Bone marrow (tissue), 2 donors: ENCODE results near the gene ADRA2C.

Experiments
- DNase-seq, 2 donors: peaks; one replicate each; lab custom pipeline; 2025; lab: John Stamatoyannopoulos, UW

ADRA2C gene

DNA sequence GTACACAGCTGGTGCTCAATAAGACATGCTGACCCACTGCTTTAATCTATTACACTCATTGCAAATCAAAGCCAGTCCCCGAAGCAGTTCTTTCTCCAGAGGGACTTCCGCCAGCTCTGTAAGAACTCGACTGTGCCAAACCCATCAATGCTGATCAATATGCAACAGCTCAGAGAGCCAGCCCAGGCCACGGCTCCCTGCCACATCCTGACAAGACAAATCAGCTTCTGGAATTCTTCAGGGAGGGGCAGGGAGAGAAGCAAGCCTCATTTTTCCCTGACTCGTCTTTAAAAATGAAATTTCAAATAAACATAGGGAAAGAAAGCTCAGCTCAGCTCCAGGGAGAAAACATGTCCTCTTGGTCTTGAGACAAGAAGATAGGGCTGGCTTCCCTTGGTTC is 5.3 kb upstream of the ADRA2C start:
- no peak for DNase-seq

DNA sequence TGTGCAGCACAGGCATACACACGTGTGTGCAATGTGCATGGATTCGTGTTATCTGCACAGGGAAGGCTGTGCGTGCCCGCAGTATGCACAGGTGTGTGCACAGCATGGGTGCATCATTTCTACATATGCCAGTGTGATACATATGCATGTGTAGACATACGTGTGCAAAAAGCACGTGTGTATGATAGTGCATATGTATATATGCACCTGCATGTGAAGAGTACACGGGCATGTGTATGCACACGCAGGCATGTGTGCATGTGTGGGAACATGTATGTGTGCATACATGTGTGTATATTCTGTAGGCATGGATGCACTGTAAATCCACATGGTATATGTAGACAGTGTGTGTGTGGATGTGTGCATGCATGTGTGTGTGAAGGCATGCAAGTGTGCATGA is 3.9 kb upstream of the ADRA2C start:
- DNase-seq = no peak

DNA sequence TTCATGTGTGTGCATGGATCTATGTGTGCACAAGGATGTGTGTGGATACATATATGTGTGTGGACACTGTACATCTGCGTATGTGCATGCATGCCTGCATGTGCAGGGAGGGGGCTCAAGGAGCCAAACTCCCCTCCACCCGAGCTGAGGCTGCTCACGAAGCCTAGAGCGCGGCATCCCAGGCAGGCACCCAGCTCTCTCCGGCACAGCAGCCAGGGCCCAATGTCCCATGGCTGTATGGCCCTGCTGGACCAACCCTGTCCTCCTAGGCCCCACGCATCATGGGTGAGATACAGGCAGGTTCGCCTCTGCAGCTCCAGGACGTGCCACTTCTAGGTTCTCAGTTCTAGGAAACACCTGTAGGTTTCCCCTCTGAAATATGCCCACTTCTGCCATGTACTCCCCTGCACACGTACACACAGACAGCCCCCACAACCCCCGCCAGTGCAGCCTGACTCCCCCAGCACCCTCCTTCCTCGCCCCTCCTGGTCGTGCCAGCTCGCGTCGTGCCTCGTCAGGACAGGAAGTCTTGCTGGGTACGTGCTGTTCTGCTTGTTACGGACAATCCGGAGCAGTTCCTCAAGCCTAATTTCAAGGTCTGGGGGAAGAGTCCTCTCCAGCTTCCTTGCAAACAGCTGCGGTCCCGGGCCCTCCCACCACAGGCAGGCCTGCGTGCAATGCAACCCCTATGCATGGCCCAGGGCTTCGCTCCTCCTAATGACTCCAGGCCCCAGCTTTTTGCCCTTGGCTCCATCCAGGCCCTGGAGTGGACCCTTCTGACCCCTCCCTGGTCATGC is 3.2 kb upstream of the ADRA2C start:
- no peak for DNase-seq

DNA sequence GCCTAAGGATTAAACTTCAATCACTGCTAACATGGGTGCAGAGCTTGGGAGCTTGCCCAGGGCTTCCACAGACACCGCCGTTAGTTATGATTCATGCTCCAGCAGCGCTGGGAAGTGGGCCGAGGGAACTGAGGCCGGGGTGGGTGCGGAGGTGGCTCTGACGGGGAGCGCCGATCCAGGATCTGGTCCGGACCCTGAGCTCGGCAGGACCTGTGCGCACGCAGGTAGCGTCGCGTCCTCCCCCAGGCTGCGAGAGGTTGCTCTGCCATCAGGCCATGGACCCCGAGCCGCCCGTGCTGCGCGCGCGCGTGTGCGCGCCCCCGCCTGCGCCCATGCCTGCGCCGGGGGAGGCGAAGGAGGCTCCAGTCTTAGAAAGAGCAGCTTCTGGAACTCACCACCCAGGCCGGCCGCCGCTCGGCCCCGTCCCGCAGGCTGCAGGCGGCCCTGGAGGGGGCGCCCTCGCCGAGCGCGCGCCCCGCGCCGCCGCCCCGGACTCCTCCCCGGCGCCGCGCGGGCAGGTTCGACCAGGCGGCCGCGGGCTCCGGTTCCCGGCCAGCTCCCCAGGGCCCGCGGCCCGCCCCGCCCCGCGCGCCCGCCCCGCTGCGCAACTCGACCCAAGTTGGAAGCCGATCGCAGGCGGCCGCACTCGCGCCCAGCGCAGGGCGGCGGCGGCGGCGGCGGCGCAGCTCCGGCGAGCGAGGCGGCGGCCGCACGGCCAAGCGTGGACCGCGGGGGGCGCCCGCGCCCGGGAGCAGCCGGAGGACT is 732 bp upstream of the ADRA2C start:
- no peak for DNase-seq

DNA sequence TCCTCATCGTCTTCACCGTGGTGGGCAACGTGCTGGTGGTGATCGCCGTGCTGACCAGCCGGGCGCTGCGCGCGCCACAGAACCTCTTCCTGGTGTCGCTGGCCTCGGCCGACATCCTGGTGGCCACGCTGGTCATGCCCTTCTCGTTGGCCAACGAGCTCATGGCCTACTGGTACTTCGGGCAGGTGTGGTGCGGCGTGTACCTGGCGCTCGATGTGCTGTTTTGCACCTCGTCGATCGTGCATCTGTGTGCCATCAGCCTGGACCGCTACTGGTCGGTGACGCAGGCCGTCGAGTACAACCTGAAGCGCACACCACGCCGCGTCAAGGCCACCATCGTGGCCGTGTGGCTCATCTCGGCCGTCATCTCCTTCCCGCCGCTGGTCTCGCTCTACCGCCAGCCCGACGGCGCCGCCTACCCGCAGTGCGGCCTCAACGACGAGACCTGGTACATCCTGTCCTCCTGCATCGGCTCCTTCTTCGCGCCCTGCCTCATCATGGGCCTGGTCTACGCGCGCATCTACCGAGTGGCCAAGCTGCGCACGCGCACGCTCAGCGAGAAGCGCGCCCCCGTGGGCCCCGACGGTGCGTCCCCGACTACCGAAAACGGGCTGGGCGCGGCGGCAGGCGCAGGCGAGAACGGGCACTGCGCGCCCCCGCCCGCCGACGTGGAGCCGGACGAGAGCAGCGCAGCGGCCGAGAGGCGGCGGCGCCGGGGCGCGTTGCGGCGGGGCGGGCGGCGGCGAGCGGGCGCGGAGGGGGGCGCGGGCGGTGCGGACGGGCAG is 792 bp downstream of the ADRA2C start:
- DNase-seq = no peak

GRCh38 chr4:3767570-3768288 is 1.5 kb downstream of the ADRA2C start:
- no peak for DNase-seq

GRCh38 chr4:3768842-3769641 is 2.9 kb downstream of the ADRA2C start:
- DNase-seq = no peak

- no peak for DNase-seq
Observed at GRCh38 chr4:3769642-3770184, 3.5 kb downstream of the ADRA2C start.

DNA sequence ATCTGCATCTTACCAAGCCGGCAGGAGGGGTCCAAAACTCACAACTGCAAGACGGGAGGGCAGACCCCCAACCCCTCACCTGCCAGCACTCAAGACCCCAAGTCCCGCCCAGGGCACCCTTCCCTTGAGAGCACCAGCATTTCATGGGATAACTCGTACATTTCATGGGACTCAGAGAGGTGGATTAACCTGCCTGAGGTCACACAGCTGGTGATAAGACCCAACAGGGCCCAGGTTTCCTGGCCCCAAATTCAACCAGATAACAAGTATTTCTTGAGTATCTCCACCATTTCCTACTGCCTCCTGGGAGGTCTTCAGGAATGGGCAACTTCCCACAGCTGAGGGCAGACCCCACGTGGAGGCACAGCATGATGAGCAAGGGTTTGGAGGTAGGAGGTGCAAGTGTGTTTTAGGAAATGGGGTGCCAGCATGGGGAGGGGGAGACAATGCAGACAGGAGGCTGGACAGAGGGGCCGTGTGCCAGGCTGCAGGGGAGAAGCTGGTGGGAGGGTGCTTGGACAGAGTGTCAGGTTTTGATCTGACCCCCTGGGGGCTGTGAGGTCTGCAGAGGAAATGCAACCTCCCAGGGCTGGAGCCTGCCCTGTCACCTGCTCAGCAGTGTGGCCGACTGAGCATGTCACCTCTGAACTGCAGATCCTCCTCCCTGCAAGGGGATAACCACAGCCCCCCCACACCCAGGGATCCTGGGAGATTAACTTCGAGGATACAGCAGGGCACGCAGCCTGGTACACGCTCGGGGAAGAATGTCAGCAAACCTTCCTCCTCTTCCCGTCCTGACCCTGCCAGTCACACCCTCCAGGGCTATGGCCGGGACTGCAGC is 4.4 kb downstream of the ADRA2C start:
- DNase-seq = no peak

GRCh38 chr4:3771164-3771809 is 5.1 kb downstream of the ADRA2C start:
- no peak for DNase-seq

GRCh38 chr4:3771939-3772495 is 5.8 kb downstream of the ADRA2C start:
- DNase-seq = no peak

- DNase-seq = no peak
Observed at GRCh38 chr4:3772632-3773031, 6.4 kb downstream of the ADRA2C start.

DNA sequence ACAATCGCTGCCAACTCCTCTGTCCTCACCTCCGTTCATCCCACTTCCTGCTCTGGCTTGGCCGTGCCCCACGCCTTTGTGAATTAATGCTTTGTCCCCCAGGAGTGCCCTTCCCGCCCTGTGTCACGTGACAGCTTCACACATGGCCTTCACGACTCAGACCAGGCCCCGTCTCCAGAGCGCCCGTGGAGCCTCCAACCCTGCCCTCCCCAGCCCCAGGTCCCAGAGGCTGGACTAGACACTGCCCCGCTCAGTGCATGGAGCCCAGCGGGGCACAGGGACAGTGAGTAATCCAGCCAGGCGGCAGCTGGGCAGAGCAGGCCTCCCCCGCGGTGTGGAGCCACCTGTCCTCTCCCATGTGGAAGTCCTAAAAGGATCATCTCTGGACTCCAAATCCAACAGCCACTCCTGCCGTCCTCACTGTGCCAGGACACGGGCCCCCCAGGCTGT is 7.4 kb downstream of the ADRA2C start:
- no peak for DNase-seq

DNA sequence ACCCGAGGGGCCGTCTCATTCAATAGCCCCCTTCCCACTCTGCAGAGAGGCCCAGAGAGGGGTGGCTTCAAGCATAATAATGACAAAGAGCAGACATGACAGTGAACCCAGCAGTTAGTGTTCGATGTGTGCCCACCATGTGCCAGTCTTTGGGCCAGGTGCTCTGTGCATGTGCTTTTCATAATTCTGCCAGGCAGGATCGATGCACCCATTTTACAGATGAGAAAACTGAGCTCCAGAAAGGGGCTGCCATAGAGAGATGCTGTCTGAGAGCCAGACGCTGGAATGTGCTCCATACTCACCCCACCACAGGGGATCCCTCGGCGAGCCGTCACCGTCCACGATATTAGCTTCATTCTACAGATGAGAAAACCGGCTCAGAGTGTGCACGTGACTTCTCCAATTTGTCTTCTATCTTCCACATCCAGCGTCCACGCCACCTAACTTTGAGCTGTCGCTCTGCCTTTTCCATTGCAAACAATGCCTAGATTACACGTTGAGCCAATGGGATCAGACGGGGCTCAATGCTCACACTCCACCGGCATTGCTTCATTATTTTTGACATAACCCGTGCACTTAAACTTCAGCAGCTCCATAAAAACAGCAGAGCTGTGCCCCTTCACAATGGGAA is 8.2 kb downstream of the ADRA2C start:
- no peak for DNase-seq

DNA sequence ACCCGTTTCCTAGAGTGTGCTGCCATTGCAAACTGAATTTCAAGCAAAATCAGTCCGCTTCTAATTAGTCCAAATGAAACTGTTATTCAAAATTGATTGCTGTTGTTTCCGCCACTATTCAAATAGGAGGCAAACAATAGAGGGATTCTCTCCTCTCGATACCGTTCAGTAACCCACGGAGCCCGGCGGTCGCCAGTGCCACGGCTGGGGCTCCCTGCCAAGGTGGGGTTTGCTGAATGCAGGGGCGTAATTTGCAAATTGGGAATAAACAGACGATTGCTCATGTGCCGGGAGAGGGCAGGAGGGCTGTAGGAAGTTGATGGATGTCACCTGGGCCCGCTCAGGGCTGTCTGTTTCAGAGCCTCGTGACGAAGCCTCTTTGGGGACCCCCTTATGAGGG is 8.8 kb downstream of the ADRA2C start:
- DNase-seq = no peak

DNA sequence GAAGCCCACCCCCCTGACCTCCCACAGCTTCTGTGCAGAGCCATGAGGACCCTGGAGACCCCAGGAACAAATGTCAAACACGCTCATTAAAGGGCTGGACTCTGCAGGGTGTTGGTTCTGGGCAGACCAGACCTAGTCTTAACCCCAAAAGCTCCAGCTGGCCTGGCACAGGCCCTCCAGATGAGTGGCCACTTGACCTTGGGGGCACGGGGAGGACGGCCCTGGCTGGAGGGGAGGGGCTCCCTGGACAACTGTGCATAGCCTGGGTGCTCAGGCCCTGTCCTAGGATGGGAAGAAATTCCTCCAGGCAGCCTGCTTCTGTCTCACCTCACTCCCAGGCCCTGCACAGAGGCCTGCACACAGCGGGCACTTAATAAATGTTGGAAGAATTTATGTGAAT is 9.4 kb downstream of the ADRA2C start:
- no peak for DNase-seq

DNA sequence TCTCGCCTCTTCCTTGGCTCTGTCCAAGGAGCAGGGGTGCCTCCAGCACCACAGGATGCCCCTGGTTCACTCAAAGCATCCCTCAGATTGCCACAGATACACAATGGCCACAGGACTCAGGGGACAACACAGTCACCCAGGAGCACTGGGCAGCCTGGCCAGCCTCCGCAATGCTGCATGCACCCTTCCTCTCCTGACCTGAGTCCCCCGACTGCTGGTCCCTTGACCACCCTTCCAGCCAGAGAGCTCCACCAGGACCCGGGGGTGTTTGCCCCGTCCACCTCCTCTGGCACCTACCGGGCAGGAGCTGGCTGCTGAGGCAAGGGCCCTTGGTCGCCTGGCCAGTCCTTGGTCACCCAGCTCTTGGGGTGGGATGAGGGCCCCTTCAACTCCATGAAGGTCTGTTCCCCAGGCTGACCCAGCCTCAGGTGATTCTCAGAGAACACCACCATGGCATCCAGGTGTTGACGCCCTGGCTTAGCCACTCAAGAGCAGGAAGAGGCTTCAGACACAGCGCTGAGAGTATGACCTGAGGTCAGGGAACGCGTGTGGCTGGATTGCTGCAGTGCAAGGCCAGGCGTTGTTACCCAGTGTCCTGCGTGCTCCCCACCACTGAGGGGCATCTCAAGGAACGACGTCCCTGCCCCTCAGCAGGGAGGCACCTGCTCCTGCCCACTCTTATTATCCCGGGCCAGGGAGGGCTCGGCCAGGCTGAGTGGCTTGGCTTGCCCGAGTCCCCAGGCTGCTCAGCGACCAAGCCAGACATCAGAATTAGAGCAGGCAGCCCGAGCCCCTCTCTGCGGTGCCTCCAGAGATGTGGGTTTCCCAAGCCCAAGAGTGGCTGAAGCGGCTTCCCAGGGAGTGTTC is 10.2 kb downstream of the ADRA2C start:
- DNase-seq = no peak

DNA sequence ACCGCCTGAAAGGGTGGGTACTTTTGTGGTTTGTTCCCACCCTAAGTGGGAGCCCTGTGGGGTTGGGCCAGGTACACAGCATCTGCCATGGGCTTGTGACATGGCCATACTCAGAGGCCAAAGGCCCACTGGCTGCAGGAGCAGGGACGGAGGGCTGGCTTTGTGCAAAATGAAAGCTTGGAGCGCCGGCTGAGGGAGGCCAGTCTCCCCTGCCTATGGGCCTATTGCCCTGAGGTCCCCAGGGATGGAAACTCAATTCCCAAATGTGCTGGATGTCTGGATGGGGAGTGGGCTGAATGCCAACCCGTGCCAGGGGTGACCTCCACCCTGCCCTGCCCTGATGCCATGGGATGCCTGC is 10.8 kb downstream of the ADRA2C start:
- no peak for DNase-seq
